GM12878 (cell line): ENCODE data around the gene LIPN. TPM values are rescaled to one million over a fixed set of nuclear protein-coding genes. Genes with fewer than 3 reads are reported as not detected.

Source experiments
- ATAC-seq: fragments of 200-7000 bp; cut with Tn5 transposase; 3 replicates; pipeline ENCODE4 v1.9.1; 2020; ENCODE audit warnings: mild to moderate bottlenecking, moderate library complexity
- BruUV-seq: library from RNA; stranded (reverse); fragments of 400-500 nt; replicated peaks from 2 replicates; lab custom pipeline; 2021; lab: Mats Ljungman, UMichigan
- CTCF ChIA-PET: fragments of 300-600 bp; sonication (Branson Sonifier 250); formaldehyde crosslinking; extraction: SDS; loops from one replicate; lab custom pipeline; 2021; ENCODE audit warnings: inconsistent platforms; lab: Yijun Ruan, JAX
- POLR2A ChIA-PET: fragments of 350-600 bp; formaldehyde crosslinking; extraction: SDS; loops from one replicate; lab custom pipeline; 2021; ENCODE audit warnings: inconsistent platforms; lab: Charles Lee
- RAD21 ChIA-PET: fragments of 300-600 bp; sonication (Branson Sonifier 250); formaldehyde crosslinking; loops from one replicate; lab custom pipeline; 2023; ENCODE audit warnings: antibody characterized with exemption; ENCODE audit not compliant: unreplicated experiment; lab: Charles Lee
- SMC1A ChIA-PET: fragments of 300-600 bp; sonication (Branson Sonifier 250); formaldehyde crosslinking; loops from one replicate; lab custom pipeline; 2023; ENCODE audit not compliant: unreplicated experiment, uncharacterized antibody; lab: Charles Lee
- DNase-seq: peaks from one replicate; pipeline ENCODE4 v3.0.0-alpha.2; 2011; ENCODE audit warnings: low read depth, low spot score
- FAIRE-seq: peaks from 3 replicates; lab custom pipeline; 2011; peaks lifted over from hg19 to GRCh38; lab: Jason Lieb, UNC
- H2AFZ ChIP-seq: 2 replicates; pipeline ENCODE4 v1.6.0; 2011; ENCODE audit warnings: low read depth, low read length, control low read depth; ENCODE audit not compliant: control insufficient read depth
- H3K27ac ChIP-seq: 2 replicates; pipeline ENCODE4 v1.5.1; 2011; ENCODE audit warnings: control low read depth; ENCODE audit not compliant: control insufficient read depth, insufficient read depth
- H3K27me3 ChIP-seq, 2 experiments: replicated peaks in 1 of 2; 2 replicates each; pipeline versions ENCODE4 v1.6.0 to v1.6.1; 2011; ENCODE audit warnings: low read length in 1 of 2; ENCODE audit not compliant: control insufficient read depth in 2 of 2, insufficient read depth in 2 of 2
- H3K36me3 ChIP-seq, 2 experiments: 2 replicates each; pipeline ENCODE4 v1.5.1; 2011; ENCODE audit warnings: low read length in 1 of 2; ENCODE audit not compliant: control insufficient read depth in 2 of 2, insufficient read depth in 2 of 2
- H3K4me1 ChIP-seq: 2 replicates; pipeline ENCODE4 v1.6.1; 2011; ENCODE audit warnings: mild to moderate bottlenecking, low read length, moderate library complexity, mixed read lengths; ENCODE audit not compliant: control insufficient read depth, insufficient read depth
- H3K4me2 ChIP-seq: 2 replicates; pipeline ENCODE4 v1.6.0; 2011; ENCODE audit warnings: control low read depth; ENCODE audit not compliant: control insufficient read depth, insufficient read depth
- H3K4me3 ChIP-seq: fragments of 200-600 bp; sonication (generic); 2 replicates; pipeline ENCODE4 v1.5.1; 2016
- H3K79me2 ChIP-seq: 2 replicates; pipeline ENCODE4 v1.6.0; 2011; ENCODE audit warnings: low read length; ENCODE audit not compliant: control insufficient read depth, insufficient read depth
- H3K9ac ChIP-seq: 2 replicates; pipeline ENCODE4 v1.8.0; 2011; ENCODE audit warnings: low read length, control low read depth, mixed read lengths; ENCODE audit not compliant: control insufficient read depth, insufficient read depth
- H3K9me3 ChIP-seq: replicated peaks from 3 replicates; pipeline ENCODE4 v1.5.1; 2011; ENCODE audit warnings: mild to moderate bottlenecking, low read length; ENCODE audit not compliant: control insufficient read depth, insufficient read depth
- H4K20me1 ChIP-seq: 2 replicates; pipeline ENCODE4 v1.6.0; 2011; ENCODE audit not compliant: control insufficient read depth, insufficient read depth
- HDGF ChIP-seq: fragments of 450-650 bp; IDR thresholded peaks from 2 replicates; pipeline ENCODE4 v1.6.1; 2016; ENCODE audit warnings: antibody characterized with exemption
- MEF2B ChIP-seq: fragments of 450-650 bp; IDR thresholded peaks from 2 replicates; pipeline ENCODE4 v1.6.1; 2018; ENCODE audit warnings: mild to moderate bottlenecking, moderate library complexity; ENCODE audit not compliant: partially characterized antibody, poor library complexity, severe bottlenecking
- NFYA ChIP-seq: IDR thresholded peaks from 2 replicates; pipeline ENCODE4 v1.6.1; 2011; ENCODE audit warnings: low read depth, mild to moderate bottlenecking, low read length, improper control_type of control experiment, borderline replicate concordance
- PAX5 ChIP-seq: IDR thresholded peaks from 2 replicates; pipeline ENCODE4 v1.6.1; 2011; ENCODE audit warnings: low read depth, low read length, borderline replicate concordance
- PAX8 ChIP-seq: fragments of 450-650 bp; IDR thresholded peaks from 2 replicates; pipeline ENCODE4 v1.6.1; 2017; ENCODE audit warnings: mild to moderate bottlenecking, moderate library complexity
- WGBS: methylation state at CpG from one replicate; pipeline ENCODE4 v1.1.6; 2016; ENCODE audit warnings: low lambda C conversion rate; ENCODE audit not compliant: insufficient replicate concordance, insufficient coverage; ENCODE audit errors: missing lambda C conversion rate; 5-methylcytosine and 5-hydroxymethylcytosine counted together
- in situ Hi-C: fragments of 300-500 bp; cut with MboI; formaldehyde crosslinking; loops from 9 replicates; pipeline ENCODE4 v1.14.3; 2018; ENCODE audit warnings: mixed read lengths
- intact Hi-C: fragments of 100-400 bp; cut with micrococcal nuclease; formaldehyde crosslinking; loops from one replicate; pipeline ENCODE4 v1.14.2; 2022; ENCODE audit not compliant: unreplicated experiment
- polyA plus RNA-seq, 11 experiments: library from polyadenylated mRNA; depleted of rRNA in 4 of 11; unstranded in 6 of 11; stranded (reverse) in 5 of 11; fragments of >200 nt; fragmentation: Nextera tagmentation in 4 of 11; fragmentation: Illumina TruSeq in 1 of 11; extraction: Ambion mirVana in 4 of 11; extraction: Trizol in 1 of 11; gene quantifications; 1 replicate in 1 of 11; 2 replicates in 10 of 11; pipeline versions ENCODE4 v1.2.1 to v1.2.3, GENCODE V29; 2011 to 2016; ENCODE audit warnings: inconsistent platforms in 2 of 11, missing spikeins in 2 of 11, low read depth in 1 of 11
- total RNA-seq, 4 experiments: library from RNA; depleted of rRNA in 3 of 4; stranded (reverse); fragments of >200 nt in 3 of 4; fragmentation: Illumina TruSeq in 1 of 4; extraction: Trizol in 1 of 4; gene quantifications; 2 replicates each; pipeline versions ENCODE4 v1.2.1 to v1.2.3, GENCODE V29; 2013 to 2021
- TF ChIP-seq, protein P1 (sequence below): fragments of 450-650 bp; conservative IDR thresholded peaks from 2 replicates; pipeline ENCODE4 v1.6.1; 2017; ENCODE audit warnings: mild to moderate bottlenecking, moderate library complexity
- TF ChIP-seq, protein P2 (sequence below): IDR thresholded peaks from 2 replicates; pipeline ENCODE4 v1.6.1; 2012; ENCODE audit warnings: improper control_type of control experiment, low read depth, low read length; ENCODE audit not compliant: insufficient replicate concordance
- TF ChIP-seq, protein P3 (sequence below): fragments of 450-650 bp; IDR thresholded peaks from 2 replicates; pipeline ENCODE4 v1.6.1; 2014; ENCODE audit warnings: mild to moderate bottlenecking

Gene LIPN
- total and polyA plus RNA-seq, 10 of the 15 experiments (the other 5 are each of a cell fraction or from before 2014, with no cell fraction given) = 0.06 to 0.23 TPM; not detected in 8

DNA sequence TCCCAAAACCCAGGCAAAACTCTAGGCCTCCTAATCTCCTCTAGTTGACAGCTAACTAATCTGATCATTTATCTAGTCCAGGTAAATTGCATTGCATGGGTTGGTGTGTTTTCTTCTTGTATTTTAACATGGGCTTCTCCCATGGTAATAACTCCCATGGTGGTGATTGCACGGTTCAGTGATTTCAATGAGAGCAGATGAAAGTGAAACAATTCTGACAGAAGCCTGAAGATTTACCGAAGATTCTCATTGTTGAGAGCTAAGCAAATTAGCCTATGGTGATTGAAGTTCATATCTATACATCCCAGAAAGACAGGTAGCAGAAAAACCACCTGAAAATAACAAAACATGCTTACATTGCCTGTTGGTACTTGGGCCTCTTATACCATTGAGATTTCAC lies 26.6 kb upstream of the LIPN start:
- DNase-seq = no peak
- Histone ChIP-seq H3K79me2 (no peaks in the 10 kb centered on the region), H3K4me1 (peaks cover 8% of the 10 kb centered on the region), H3K27me3 (no peaks in the 10 kb centered on the region; a peak in 1 of 4 replicates), H4K20me1 (no peaks in the 10 kb centered on the region), H3K4me2 (peak overlapping the region; percentile 66), H2AFZ (no peak overlapping the region), H3K36me3 (no peaks in the 10 kb centered on the region), H3K9me3 (no peaks in the 10 kb centered on the region), H3K27ac (no peak overlapping the region), H3K9ac (no peak overlapping the region), H3K4me3 (no peak overlapping the region)
- ChIA-PET SMC1A (interaction anchor here (0.6 to 3.6 kb wide), 9 partner anchors 14 to 89 kb away, joined by 3 to 16 read pairs (median 4); no protein-coding TSS in a partner anchor), POLR2A (interaction anchor here (1.1 kb wide), 1 partner anchor 27 kb away, joined by 3 read pairs; the partner anchor contains the start of gene LIPN), RAD21 (interaction anchor here (1.0 to 1.6 kb wide), 4 partner anchors 27 to 77 kb away, joined by 3 to 8 read pairs (median 4); partner anchors contain the start of gene LIPN), CTCF (interaction anchor here (0.9 to 2.1 kb wide), 6 partner anchors 13 to 198 kb away, joined by 3 to 9 read pairs (median 4); partner anchors contain the start of gene RNLS)
- in situ Hi-C loops (no loop called here), intact Hi-C loops (no loop called here)
- BruUV-seq = no TSS peak
- TF ChIP-seq, protein P1, sequence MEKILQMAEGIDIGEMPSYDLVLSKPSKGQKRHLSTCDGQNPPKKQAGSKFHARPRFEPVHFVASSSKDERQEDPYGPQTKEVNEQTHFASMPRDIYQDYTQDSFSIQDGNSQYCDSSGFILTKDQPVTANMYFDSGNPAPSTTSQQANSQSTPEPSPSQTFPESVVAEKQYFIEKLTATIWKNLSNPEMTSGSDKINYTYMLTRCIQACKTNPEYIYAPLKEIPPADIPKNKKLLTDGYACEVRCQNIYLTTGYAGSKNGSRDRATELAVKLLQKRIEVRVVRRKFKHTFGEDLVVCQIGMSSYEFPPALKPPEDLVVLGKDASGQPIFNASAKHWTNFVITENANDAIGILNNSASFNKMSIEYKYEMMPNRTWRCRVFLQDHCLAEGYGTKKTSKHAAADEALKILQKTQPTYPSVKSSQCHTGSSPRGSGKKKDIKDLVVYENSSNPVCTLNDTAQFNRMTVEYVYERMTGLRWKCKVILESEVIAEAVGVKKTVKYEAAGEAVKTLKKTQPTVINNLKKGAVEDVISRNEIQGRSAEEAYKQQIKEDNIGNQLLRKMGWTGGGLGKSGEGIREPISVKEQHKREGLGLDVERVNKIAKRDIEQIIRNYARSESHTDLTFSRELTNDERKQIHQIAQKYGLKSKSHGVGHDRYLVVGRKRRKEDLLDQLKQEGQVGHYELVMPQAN = no peak
- TF ChIP-seq, protein P2, sequence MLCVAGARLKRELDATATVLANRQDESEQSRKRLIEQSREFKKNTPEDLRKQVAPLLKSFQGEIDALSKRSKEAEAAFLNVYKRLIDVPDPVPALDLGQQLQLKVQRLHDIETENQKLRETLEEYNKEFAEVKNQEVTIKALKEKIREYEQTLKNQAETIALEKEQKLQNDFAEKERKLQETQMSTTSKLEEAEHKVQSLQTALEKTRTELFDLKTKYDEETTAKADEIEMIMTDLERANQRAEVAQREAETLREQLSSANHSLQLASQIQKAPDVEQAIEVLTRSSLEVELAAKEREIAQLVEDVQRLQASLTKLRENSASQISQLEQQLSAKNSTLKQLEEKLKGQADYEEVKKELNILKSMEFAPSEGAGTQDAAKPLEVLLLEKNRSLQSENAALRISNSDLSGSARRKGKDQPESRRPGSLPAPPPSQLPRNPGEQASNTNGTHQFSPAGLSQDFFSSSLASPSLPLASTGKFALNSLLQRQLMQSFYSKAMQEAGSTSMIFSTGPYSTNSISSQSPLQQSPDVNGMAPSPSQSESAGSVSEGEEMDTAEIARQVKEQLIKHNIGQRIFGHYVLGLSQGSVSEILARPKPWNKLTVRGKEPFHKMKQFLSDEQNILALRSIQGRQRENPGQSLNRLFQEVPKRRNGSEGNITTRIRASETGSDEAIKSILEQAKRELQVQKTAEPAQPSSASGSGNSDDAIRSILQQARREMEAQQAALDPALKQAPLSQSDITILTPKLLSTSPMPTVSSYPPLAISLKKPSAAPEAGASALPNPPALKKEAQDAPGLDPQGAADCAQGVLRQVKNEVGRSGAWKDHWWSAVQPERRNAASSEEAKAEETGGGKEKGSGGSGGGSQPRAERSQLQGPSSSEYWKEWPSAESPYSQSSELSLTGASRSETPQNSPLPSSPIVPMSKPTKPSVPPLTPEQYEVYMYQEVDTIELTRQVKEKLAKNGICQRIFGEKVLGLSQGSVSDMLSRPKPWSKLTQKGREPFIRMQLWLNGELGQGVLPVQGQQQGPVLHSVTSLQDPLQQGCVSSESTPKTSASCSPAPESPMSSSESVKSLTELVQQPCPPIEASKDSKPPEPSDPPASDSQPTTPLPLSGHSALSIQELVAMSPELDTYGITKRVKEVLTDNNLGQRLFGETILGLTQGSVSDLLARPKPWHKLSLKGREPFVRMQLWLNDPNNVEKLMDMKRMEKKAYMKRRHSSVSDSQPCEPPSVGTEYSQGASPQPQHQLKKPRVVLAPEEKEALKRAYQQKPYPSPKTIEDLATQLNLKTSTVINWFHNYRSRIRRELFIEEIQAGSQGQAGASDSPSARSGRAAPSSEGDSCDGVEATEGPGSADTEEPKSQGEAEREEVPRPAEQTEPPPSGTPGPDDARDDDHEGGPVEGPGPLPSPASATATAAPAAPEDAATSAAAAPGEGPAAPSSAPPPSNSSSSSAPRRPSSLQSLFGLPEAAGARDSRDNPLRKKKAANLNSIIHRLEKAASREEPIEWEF = peak; percentile 36
- peak; percentile 80 for TF ChIP-seq MEF2B
- TF ChIP-seq, protein P3, sequence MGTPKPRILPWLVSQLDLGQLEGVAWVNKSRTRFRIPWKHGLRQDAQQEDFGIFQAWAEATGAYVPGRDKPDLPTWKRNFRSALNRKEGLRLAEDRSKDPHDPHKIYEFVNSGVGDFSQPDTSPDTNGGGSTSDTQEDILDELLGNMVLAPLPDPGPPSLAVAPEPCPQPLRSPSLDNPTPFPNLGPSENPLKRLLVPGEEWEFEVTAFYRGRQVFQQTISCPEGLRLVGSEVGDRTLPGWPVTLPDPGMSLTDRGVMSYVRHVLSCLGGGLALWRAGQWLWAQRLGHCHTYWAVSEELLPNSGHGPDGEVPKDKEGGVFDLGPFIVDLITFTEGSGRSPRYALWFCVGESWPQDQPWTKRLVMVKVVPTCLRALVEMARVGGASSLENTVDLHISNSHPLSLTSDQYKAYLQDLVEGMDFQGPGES = no peak
- peak; percentile 95 for TF ChIP-seq PAX8
- TF ChIP-seq PAX5 = peak; percentile 77
- no peak for TF ChIP-seq HDGF
- TF ChIP-seq NFYA = no peak
- FAIRE-seq = peak; percentile 23
- ATAC-seq = peak; percentile 78
- 3% methylated on average over 2 of the region's 2 CpGs for WGBS
